GM13977 (cell line): ENCODE data around the gene TIMM21.

Source experiments
- DNase-seq: peaks from one replicate; pipeline ENCODE4 v3.0.0; 2012; ENCODE audit warnings: low spot score
- in situ Hi-C: fragments of 300-500 bp; cut with MboI; formaldehyde crosslinking; loops from one replicate; pipeline ENCODE4 v1.12.0; 2022; ENCODE audit warnings: low sequenced_read_pairs, low pct_unique_long_range_greater_than_20kb, mixed read lengths, inconsistent platforms; ENCODE audit not compliant: unreplicated experiment
- TF ChIP-seq, protein P1 (sequence below): IDR thresholded peaks from 2 replicates; pipeline ENCODE4 v1.5.1; 2012; ENCODE audit warnings: mild to moderate bottlenecking, control low read depth; ENCODE audit not compliant: insufficient read depth; ENCODE audit errors: extremely low read depth, missing control alignments

TIMM21 gene

DNA sequence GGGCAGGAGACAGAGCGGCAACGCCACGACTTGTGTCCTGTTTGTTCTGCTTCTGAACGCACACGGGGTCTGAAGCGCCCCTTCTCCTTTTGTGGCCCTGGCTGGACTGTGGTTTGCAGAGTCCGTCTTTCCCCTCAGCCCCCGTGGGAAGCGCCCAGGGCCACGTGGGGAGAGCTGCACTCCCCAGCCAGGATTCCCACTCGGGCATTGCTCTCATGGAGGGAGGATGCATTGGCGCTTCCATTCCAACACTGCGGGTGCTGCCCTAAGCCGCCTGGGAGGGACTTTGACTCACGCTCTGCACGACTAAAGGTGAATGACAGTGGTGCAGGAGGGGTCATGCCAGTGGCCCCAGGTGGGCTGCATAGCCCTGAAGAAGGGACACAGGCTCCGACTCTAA lies 52.5 kb downstream of the TIMM21 start:
- TF ChIP-seq, protein P1, sequence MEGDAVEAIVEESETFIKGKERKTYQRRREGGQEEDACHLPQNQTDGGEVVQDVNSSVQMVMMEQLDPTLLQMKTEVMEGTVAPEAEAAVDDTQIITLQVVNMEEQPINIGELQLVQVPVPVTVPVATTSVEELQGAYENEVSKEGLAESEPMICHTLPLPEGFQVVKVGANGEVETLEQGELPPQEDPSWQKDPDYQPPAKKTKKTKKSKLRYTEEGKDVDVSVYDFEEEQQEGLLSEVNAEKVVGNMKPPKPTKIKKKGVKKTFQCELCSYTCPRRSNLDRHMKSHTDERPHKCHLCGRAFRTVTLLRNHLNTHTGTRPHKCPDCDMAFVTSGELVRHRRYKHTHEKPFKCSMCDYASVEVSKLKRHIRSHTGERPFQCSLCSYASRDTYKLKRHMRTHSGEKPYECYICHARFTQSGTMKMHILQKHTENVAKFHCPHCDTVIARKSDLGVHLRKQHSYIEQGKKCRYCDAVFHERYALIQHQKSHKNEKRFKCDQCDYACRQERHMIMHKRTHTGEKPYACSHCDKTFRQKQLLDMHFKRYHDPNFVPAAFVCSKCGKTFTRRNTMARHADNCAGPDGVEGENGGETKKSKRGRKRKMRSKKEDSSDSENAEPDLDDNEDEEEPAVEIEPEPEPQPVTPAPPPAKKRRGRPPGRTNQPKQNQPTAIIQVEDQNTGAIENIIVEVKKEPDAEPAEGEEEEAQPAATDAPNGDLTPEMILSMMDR: no peak
- no peak for DNase-seq
- in situ Hi-C loops: loop anchor here (25.0 kb wide), 1 partner anchor 337 kb away; the partner anchor contains the start of gene CNDP1

DNA sequence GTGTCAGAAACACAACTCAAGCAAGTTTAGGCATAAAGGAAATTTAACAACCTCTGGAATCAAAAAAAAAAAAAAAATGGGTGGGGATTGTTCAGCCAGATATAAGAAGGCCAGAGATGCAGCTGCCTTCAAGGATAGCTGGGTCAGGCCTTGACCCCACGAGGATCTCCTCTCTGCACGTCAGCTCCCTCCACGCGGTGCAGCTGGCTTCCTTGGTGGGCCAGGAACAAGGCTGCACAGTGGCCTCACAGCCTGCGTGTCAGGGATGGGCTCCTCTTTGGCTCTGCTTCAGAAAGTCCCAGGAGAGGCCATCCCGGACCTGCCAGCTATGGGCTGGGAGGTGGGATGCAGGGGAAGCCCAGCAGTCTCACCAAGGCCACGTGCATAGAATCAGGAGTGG lies 55.5 kb downstream of the TIMM21 start:
- TF ChIP-seq, protein P1: no peak
- no peak for DNase-seq
- in situ Hi-C loops: loop anchor here (25.0 kb wide), 1 partner anchor 333 kb away; the partner anchor contains the start of gene CNDP1

DNA sequence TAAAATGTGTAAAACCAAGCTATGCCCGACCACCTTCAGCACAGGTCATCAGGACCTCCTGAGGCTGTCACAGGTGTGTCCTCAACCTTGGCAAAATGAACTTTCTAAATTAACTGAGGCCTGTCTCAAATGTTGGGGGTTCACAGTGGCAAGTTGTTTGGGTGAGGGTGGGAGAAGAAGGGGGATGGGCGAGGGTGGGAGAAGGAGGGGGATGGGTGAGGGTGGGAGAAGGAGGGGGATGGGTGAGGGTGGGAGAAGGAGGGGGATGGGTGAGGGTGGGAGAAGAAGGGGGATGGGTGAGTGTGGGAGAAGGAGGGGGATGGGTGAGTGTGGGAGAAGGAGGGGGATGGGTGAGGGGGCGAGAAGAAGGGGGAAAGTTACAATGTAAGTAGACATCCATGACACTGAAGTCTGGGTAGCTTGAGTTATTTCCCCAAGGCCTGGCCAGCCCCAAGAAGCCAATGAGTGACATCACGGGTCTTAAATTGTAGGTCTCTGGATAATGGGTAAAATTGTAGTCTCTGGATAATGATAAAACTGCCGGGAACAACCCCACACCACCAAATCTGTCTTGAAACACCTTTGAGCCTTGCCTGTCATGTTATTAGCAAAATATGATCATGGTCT lies 56.3 kb downstream of the TIMM21 start:
- no peak for DNase-seq
- in situ Hi-C loops: loop anchor here (25.0 kb wide), 1 partner anchor 333 kb away; the partner anchor contains the start of gene CNDP1
- TF ChIP-seq, protein P1: no peak
